ENCODE measurements around the gene CFAP77.

- no peak for TF ChIP-seq POLR2AphosphoS5 (IDR thresholded peaks at IDR 0.05; ENCODE audit: low read depth)
- no peak for TF ChIP-seq CTCF (IDR thresholded peaks at IDR 0.05; ENCODE audit: insufficient read depth, low read length)
Observed at GRCh38 chr9:132441404-132441803, 31.4 kb downstream of the CFAP77 start.
